ENCODE data around the gene BRD7. TPM values are rescaled to one million over a fixed set of nuclear protein-coding genes. Genes with fewer than 3 reads are reported as not detected.
"Not testable (repeated sequence)": the region's sequence is repeated elsewhere in the genome, so short reads cannot be mapped to it uniquely, and the experiment has no call there.

BRD7 gene
- total RNA-seq, 2 donors from 2014 or later: 64.1 to 91.4 TPM

DNA sequence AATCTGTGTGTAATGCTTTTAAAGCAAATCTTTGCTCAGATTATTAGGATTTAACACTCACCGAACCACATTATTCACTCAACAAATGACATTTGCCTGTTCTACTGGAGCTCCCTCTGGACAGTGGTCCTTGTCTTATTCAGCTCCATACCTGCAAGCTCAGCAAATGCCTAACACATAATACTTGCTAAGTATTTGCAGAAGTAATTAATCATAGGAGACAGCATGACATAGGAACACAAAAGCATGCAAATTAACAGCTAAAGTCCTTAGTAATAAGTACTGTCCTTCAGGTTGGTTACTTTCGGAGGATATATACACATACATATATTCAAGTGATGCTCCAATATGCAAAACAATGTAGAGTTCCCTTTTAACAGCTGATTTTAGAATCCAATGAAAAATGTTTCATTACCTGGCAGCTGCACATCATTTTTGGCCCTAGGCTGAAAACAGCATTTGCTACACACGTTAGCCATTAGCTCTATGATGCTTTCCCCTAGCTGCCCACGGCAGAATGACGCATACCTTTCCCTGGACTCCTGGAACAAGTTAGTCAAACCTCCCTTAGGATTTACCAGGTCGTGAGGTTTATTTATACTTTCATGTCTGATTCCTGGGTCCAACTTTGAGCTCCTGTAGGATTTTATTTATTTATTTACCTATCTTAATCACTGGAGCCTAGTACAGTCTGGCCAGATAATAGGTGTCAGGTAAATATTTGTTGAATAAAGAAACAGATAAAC, 8.6 kb downstream of the BRD7 start:
- Mint-ChIP-seq H3K27ac (peak overlapping the region; percentile 31 to 66), H3K9me3 (no peaks in the 10 kb centered on the region), H3K4me1 (ENCODE audit: low read depth in 2 of 2) (peaks cover 28 to 36% of the 10 kb centered on the region in 2 donors), H3K36me3 (peaks cover 20% of the 10 kb centered on the region), H3K4me3 (no peak overlapping the region), H3K27me3 (no peaks in the 10 kb centered on the region)
- no peak for DNase-seq (ENCODE audit: low spot score)
- ATAC-seq: no peak

DNA sequence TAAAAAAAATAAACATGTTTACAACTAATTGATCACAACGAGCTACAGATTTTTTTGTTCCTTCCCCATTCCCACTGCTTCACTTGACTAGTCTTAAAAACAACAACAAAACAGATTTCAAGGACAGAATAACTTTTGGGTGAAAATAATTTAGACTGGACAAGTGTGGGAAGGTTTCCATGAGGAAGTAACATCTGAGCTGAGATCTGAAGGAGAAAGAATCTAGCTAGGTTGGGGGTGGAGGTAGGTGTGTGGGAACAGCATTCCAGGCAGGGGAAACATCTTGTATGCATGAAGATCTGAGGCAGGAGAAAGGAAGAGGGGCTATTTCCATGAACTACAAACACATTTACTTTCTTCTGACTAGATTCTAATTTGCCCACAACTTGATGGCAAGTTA, 9.2 kb downstream of the BRD7 start:
- H3K27me3 Mint-ChIP-seq: no peaks in the 10 kb centered on the region
- DNase-seq (ENCODE audit: low spot score) (no peak), ATAC-seq (no peak)
- H3K4me1 Mint-ChIP-seq (ENCODE audit: low read depth in 2 of 2): peaks cover 29 to 36% of the 10 kb centered on the region in 2 donors
- peak overlapping the region; percentile 31 to 66 for H3K27ac Mint-ChIP-seq
- H3K4me3 Mint-ChIP-seq: no peak overlapping the region
- H3K9me3 Mint-ChIP-seq: no peaks in the 10 kb centered on the region
- H3K36me3 Mint-ChIP-seq: peaks cover 23% of the 10 kb centered on the region

DNA sequence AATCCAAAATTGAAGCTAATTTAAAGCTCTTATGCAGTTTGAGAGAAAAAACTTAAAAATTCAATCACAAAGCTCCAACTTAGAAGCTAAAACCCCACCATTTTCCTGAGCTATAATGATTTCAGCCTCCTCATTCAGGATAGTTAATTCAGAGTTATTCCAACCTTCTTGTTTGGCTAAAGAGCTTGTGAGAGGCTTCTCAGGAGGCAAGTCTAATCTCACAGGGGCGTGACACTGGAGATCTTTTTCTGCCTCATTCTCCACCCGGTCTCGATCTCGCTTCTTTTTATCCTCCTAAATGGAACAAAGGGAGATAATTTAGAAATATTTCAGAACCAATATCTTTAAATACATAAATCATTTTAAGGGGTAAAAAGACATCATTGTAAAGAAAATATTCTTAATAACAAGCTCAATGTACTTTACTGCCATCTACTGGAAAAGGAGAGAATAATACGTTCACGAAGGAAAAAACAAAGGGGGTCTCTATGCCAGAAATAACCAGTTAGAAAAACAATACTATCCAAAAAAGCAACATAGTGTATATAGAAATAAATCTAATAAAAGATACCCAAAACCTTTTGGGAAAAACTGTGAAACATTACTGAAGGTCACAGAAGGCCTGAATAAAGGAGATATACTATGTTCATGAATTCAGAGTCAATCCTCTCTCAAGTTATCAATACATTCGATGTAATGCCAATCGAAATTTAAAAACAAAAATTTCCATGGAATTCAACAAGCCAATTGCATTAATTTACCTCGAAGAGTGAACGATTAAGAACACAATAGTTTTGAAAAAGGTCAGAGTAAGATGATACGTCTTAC, 13.9 kb downstream of the BRD7 start:
- Mint-ChIP-seq H3K27ac (peak overlapping the region in 1 of 2 donors; percentile 56), H3K4me3 (no peak overlapping the region), H3K9me3 (no peaks in the 10 kb centered on the region), H3K27me3 (no peaks in the 10 kb centered on the region), H3K4me1 (ENCODE audit: low read depth in 2 of 2) (peaks cover 16 to 17% of the 10 kb centered on the region in 2 donors), H3K36me3 (peaks cover 21% of the 10 kb centered on the region)
- DNase-seq (ENCODE audit: low spot score) (no peak), ATAC-seq (no peak)

DNA sequence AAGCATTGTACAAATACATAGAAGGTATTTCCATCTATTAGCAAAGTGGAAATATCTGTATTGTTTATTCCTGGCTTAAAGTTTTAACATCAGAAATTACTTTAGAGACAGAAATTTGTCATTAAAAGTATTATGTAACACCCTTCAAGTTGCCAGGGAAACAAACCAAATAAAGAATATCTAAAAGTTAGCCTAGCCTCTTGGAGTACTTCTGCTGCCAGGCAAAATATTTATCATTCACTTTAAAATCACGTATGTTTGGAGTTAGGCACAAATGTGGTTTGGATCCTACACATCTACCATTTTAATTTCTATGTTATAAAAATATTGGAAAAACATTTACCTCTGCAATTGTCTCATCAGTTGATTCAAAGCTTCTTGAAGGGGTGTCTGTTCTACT, 14.7 kb downstream of the BRD7 start:
- Mint-ChIP-seq H3K36me3 (peaks cover 28% of the 10 kb centered on the region), H3K4me1 (ENCODE audit: low read depth in 2 of 2) (peaks cover 9 to 12% of the 10 kb centered on the region in 2 donors), H3K4me3 (no peak overlapping the region), H3K27me3 (no peaks in the 10 kb centered on the region), H3K27ac (no peak overlapping the region), H3K9me3 (no peaks in the 10 kb centered on the region)
- ATAC-seq (no peak), DNase-seq (ENCODE audit: low spot score) (no peak)

DNA sequence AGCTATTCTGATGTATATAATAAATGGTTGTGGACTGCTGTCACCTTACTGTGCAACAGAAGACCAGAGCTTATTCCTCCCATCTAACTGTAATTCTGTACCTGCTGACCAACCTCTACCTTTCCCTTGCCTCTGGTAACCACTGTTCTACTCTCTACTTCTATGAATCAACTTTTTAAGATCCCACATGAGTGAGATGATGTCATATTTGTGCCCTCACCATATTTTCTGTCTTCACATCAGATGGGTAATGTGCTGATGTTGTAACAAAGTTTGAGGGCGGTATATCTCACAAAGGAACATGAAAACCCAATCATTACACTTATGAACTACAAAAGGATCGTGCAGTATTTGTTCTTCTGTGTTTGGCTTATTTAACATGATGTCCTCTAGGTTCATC, 16.8 kb downstream of the BRD7 start:
- ATAC-seq (no peak), DNase-seq (ENCODE audit: low spot score) (no peak)
- Mint-ChIP-seq H3K9me3 (no peaks in the 10 kb centered on the region), H3K4me1 (ENCODE audit: low read depth in 2 of 2) (peaks cover 16 to 22% of the 10 kb centered on the region in 2 donors), H3K4me3 (no peak overlapping the region), H3K27ac (peak overlapping the region in 1 of 2 donors; percentile 20), H3K36me3 (peaks cover 48% of the 10 kb centered on the region), H3K27me3 (no peaks in the 10 kb centered on the region)

DNA sequence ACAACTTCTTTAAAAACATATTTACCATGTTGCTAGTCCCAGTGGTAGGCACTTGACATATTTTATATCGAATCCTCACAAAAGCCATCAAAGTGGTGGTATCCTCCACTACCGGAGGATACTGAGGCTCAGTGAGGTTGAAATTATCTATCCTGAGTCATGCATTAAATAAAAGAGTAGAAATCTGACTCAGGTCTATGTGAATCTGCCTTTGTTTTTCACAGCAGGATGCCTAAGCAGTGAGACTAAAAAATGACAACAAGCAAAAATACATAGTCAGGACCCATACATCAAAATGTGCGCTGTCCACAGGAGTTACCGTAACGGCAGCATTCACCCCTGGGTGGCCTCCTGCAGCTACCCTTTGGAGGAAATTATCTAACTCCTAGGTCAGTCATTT, 17.7 kb downstream of the BRD7 start:
- no peaks in the 10 kb centered on the region for H3K27me3 Mint-ChIP-seq
- peak overlapping the region in 1 of 2 donors; percentile 16 for H3K27ac Mint-ChIP-seq
- peaks cover 54% of the 10 kb centered on the region for H3K36me3 Mint-ChIP-seq
- ATAC-seq: no peak
- H3K4me1 Mint-ChIP-seq (ENCODE audit: low read depth in 2 of 2): peaks cover 19 to 25% of the 10 kb centered on the region in 2 donors
- no peak overlapping the region for H3K4me3 Mint-ChIP-seq
- H3K9me3 Mint-ChIP-seq: no peaks in the 10 kb centered on the region
- no peak for DNase-seq (ENCODE audit: low spot score)

DNA sequence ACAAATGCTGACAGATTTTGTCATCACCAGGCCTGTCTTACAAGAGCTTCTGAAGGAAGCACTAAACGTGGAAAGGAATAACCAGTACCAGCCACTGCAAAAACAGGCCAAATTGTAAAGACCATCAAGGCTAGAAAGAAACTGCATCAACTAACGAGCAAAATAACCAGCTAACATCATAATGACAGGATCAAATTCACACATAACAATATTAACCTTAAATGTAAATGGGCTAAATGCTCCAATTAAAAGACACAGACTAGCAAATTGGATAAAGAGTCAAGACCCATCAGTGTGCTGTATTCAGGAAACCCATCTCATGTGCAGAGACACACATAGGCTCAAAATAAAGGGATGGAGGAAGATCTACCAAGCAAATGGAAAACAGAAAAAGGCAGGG, 23.6 kb downstream of the BRD7 start:
- not testable (repeated sequence) for H3K27ac Mint-ChIP-seq; H3K4me3 Mint-ChIP-seq; H3K27me3 Mint-ChIP-seq; H3K9me3 Mint-ChIP-seq; ATAC-seq; DNase-seq (ENCODE audit: low spot score)
- Mint-ChIP-seq H3K36me3 (peaks cover 57% of the 10 kb centered on the region), H3K4me1 (ENCODE audit: low read depth in 2 of 2) (peaks cover 14 to 23% of the 10 kb centered on the region in 2 donors)

DNA sequence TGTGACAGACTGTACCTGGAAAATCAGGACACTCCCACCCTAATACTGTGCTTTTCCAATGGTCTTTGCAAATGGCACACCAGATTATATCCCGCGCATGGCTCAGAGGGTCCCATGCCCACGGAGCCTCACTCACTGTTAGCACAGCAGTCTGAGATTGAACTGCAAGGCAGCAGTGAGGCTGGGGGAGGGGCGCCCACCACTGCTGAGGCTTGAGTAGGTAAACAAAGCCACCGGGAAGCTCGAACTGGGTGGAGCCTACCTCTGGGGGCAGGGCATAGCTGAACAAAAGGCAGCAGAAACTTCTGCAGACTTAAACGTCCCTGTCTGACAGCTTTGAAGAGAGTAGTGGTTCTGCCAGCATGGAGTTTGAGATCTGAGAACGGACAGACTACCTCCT, 25.2 kb downstream of the BRD7 start:
- ATAC-seq; DNase-seq (ENCODE audit: low spot score); H3K27me3 Mint-ChIP-seq; H3K9me3 Mint-ChIP-seq; H3K4me3 Mint-ChIP-seq; H3K27ac Mint-ChIP-seq: not testable (repeated sequence)
- Mint-ChIP-seq H3K36me3 (peaks cover 45% of the 10 kb centered on the region), H3K4me1 (ENCODE audit: low read depth in 2 of 2) (peaks cover 19 to 28% of the 10 kb centered on the region in 2 donors)

DNA sequence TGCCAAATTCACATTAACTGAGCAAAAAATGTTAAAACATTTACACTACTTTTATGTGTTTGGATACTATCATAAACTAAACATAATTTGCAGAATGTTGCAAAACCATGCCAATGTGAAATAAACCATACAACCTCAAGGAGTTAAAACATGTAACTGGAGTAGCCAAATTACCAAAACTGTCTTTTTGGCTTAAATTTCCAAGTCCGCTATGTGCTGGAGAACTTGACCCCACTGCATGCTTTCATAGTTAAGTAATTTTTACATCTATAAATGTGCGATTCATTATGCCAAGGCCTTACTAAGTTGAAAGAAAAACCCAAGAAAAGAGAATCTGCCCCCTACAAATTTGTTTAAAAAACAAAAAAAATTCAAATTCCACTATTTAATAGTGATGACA, 28.2 kb downstream of the BRD7 start:
- Mint-ChIP-seq H3K4me3 (no peak overlapping the region), H3K9me3 (no peaks in the 10 kb centered on the region), H3K27me3 (no peaks in the 10 kb centered on the region), H3K36me3 (peaks cover 26% of the 10 kb centered on the region), H3K27ac (peak overlapping the region in 1 of 2 donors; percentile 68), H3K4me1 (ENCODE audit: low read depth in 2 of 2) (peaks cover 18 to 31% of the 10 kb centered on the region in 2 donors)
- ATAC-seq: no peak
- no peak for DNase-seq (ENCODE audit: low spot score)

DNA sequence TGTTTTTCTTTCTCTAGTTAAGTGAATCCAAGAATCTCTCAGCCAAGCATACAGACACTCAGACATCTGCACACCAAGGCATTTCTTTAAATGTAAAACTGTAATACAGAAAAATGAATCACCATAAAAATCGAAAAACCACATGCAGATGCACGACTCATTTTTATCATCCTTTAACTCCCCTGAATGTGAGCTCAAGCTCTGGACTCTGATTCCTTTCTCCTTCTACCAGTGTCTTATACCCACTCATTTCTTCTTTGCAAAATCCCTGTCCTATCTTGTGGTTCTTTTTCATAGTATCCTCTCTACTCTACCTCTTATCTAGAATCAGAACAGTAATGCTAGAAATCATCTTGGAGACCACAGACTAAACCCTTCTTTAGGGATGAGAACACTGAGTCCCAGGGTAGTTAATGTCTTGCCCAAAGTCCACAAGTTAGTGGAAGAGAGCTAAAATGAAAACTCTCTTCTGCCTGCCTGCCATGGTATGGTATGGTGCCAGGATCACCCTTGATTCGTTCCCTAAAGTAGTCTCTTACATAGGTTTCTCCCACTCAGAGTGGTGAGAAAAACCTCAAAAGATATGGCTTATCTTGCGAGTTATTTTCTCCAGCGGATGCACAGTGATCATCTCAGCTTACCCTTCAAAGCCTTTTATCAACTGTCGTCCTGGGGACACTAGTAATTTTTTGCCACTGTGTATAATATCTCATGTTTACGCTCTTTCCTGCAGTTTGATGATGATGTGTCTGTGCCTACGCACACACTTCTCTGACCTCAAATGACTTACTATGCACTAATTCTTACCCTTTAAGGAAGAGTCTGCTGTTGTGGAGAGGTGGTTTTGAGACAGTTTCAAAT, 30.2 kb downstream of the BRD7 start:
- DNase-seq (ENCODE audit: low spot score): peak; percentile 64

DNA sequence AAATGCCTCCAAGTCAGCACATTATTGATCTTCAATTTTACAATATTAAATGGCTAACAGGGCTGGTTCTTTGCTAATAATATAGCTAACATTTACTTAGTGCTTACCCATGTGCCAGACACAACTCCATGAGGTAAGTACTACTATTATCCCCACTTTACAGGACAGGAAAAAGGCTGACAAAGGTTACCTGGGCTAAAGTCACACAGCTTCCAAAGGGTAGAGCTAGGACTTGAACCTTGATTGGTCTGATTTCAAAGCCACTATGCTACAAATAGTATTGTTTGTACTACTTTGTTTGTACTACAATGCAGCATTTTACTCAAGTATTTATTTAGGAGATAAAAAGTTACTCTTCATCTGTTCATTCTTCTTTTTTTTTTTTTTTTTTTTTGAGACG, 31.9 kb downstream of the BRD7 start:
- DNase-seq (ENCODE audit: low spot score) (no peak), ATAC-seq (no peak)
- H3K27ac Mint-ChIP-seq: peak overlapping the region; percentile 87
- peaks cover 32 to 49% of the 10 kb centered on the region in 2 donors for H3K4me1 Mint-ChIP-seq (ENCODE audit: low read depth in 2 of 2)
- no peaks in the 10 kb centered on the region for H3K9me3 Mint-ChIP-seq
- H3K27me3 Mint-ChIP-seq: no peaks in the 10 kb centered on the region
- H3K4me3 Mint-ChIP-seq: peak overlapping the region; percentile 71
- H3K36me3 Mint-ChIP-seq: peaks cover 22% of the 10 kb centered on the region

More for the DNA sequence above, 30.2 kb downstream of the BRD7 start:
- H3K9me3 Mint-ChIP-seq: no peaks in the 10 kb centered on the region
- H3K27me3 Mint-ChIP-seq: no peaks in the 10 kb centered on the region
- ATAC-seq: peak; percentile 75 to 76
- peak overlapping the region; percentile 87 for H3K27ac Mint-ChIP-seq
- peaks cover 14% of the 10 kb centered on the region for H3K36me3 Mint-ChIP-seq
- H3K4me3 Mint-ChIP-seq: peak overlapping the region; percentile 71
- H3K4me1 Mint-ChIP-seq (ENCODE audit: low read depth in 2 of 2): peaks cover 28 to 40% of the 10 kb centered on the region in 2 donors

DNA sequence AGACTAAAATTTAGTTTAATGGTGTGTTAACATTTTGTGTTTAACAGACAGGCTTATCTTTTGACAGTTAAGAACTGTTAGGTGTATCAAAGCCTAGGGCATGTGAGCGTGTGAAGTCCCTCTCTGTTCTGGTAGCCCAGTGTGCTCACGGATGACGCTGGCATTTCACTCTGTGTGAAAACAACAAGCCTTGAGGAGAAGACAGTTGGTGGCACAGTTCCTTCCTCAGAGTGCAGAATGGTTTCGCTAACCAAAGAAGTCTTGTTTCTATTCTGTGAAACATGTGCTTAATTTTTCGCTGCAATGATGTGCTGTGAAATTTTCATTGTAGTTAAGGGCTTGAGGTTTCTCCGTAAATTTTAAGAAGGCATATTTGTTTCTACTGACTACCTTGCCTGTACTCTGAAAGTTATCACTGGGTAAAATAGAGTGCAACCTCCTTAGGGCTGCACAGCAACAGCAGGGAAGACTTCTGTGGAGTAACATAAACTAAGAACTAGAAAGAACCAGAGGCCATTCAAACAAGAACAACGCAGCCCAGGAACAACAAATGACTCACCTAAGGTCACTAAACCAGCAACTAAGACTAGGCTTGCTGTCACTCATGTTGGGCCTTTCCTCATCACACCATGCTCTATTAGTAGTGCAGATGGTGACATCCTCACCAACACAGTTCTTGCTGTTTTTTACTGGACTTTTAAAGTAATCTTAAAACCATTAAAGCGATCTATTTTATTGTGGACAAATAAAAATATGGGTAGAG, 33.4 kb downstream of the BRD7 start:
- Mint-ChIP-seq H3K27ac (peak overlapping the region; percentile 87), H3K4me1 (ENCODE audit: low read depth in 2 of 2) (peaks cover 33 to 56% of the 10 kb centered on the region in 2 donors), H3K27me3 (no peaks in the 10 kb centered on the region), H3K9me3 (no peaks in the 10 kb centered on the region), H3K4me3 (peak overlapping the region; percentile 69), H3K36me3 (peaks cover 25% of the 10 kb centered on the region)
- peak; percentile 68 for DNase-seq (ENCODE audit: low spot score)
- peak; percentile 84 to 86 for ATAC-seq

All from natural killer cell treated with Interleukin-12 subunit alpha and Interleukin-12 subunit beta and Interleukin-15 and Interleukin-18, amount 100 ng/mL, for 72 hours (primary cell).